Nephron (organoid): ENCODE results near the gene RNF41.
"Not testable (repeated sequence)": the region's sequence is repeated elsewhere in the genome, so short reads cannot be mapped to it uniquely, and the experiment has no call there.

Source experiments
- H3K27ac Mint-ChIP-seq, 3 experiments: 2 replicates each; pipeline ENCODE4 v1.8.0; 2020; ENCODE audit warnings: mixed read lengths in 3 of 3, mild to moderate bottlenecking in 2 of 3, moderate library complexity in 1 of 3
- H3K27me3 Mint-ChIP-seq: 2 replicates; pipeline ENCODE4 v1.8.0; 2021; ENCODE audit warnings: low read depth, mild to moderate bottlenecking, moderate library complexity, mixed read lengths
- H3K36me3 Mint-ChIP-seq: 2 replicates; pipeline ENCODE4 v1.8.0; 2020; ENCODE audit warnings: low read depth, mixed read lengths
- H3K4me1 Mint-ChIP-seq: 2 replicates; pipeline ENCODE4 v1.8.0; 2020; ENCODE audit warnings: mixed read lengths
- H3K4me3 Mint-ChIP-seq, 3 experiments: 2 replicates each; pipeline ENCODE4 v1.8.0; 2020; ENCODE audit warnings: mild to moderate bottlenecking in 3 of 3, mixed read lengths in 3 of 3, moderate library complexity in 2 of 3
- H3K9me3 Mint-ChIP-seq: 2 replicates; pipeline ENCODE4 v1.8.0; 2020; ENCODE audit warnings: mixed read lengths
- TF ChIP-seq, protein P1 (sequence below), 3 experiments: fragments of 200-600 bp; sonication (generic); IDR thresholded peaks; one replicate each; pipeline ENCODE4 v1.5.0; 2021; ENCODE audit warnings: antibody characterized with exemption in 3 of 3; ENCODE audit not compliant: unreplicated experiment in 3 of 3

The RNF41 gene

DNA sequence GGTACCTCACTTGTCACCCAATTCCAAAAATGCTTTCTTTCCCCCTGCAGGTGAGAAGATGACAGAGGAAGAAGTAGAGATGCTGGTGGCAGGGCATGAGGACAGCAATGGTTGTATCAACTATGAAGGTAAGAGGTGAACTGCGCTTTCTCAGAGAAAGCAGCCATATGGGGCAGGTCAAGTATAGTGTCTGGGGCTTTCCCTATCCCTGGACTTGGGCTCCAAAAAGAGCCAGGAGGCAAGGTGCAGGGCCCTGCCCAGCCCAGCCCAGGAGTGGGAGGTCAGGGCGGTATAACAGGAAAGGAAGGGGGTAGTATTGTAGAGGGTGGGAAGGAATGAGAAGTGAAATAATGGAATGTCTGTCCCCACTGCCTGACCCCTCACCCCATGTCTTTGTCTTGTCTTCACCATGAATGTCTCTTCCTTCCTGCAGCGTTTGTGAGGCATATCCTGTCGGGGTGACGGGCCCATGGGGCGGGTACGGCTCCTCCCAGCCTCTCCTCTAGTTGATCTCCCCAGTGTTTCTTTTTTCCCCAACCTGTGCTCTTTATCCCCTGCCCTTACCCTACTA is 61.4 kb downstream of the RNF41 start:
- H3K4me3 Mint-ChIP-seq, result peak overlapping the region; percentile 94 to 97 (median 96)

DNA sequence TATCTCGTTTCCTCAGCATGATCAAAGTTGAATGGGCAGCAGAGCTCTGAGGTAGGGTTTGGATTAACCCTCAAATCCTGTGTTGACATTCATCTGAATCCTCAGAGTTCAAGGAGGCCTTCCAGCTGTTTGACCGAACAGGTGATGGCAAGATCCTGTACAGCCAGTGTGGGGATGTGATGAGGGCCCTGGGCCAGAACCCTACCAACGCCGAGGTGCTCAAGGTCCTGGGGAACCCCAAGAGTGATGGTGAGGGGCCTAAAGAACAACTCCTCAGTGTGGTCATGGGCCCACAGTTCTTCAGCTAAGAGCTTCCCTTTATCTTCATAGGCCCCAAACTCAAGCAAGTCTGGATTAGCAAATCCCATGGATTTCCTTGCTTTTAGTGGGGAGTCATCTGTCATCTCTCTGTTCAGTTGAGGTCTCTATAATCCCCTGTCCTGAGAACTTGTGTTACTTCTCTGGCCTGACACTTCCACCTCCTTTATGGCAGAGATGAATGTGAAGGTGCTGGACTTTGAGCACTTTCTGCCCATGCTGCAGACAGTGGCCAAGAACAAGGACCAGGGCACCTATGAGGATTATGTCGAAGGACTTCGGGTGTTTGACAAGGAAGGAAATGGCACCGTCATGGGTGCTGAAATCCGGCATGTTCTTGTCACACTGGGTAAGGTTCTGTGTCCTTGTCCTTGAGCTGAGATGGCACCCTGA is 62.1 kb downstream of the RNF41 start:
- peaks cover 49% of the 10 kb centered on the region for H3K4me1 Mint-ChIP-seq
- peaks cover 66% of the 10 kb centered on the region for H3K36me3 Mint-ChIP-seq
- H3K9me3 Mint-ChIP-seq, result no peaks in the 10 kb centered on the region
- H3K27ac Mint-ChIP-seq, result peak overlapping the region; percentile 99 to 100 (median 100)
- TF ChIP-seq, protein P1, sequence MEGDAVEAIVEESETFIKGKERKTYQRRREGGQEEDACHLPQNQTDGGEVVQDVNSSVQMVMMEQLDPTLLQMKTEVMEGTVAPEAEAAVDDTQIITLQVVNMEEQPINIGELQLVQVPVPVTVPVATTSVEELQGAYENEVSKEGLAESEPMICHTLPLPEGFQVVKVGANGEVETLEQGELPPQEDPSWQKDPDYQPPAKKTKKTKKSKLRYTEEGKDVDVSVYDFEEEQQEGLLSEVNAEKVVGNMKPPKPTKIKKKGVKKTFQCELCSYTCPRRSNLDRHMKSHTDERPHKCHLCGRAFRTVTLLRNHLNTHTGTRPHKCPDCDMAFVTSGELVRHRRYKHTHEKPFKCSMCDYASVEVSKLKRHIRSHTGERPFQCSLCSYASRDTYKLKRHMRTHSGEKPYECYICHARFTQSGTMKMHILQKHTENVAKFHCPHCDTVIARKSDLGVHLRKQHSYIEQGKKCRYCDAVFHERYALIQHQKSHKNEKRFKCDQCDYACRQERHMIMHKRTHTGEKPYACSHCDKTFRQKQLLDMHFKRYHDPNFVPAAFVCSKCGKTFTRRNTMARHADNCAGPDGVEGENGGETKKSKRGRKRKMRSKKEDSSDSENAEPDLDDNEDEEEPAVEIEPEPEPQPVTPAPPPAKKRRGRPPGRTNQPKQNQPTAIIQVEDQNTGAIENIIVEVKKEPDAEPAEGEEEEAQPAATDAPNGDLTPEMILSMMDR (IDR thresholded peaks at IDR 0.05; ENCODE audit: unreplicated experiment in 3 of 3), result no peak
- peak overlapping the region; percentile 94 to 97 (median 96) for H3K4me3 Mint-ChIP-seq
- no peaks in the 10 kb centered on the region for H3K27me3 Mint-ChIP-seq

More for the DNA sequence above, 61.4 kb downstream of the RNF41 start:
- Mint-ChIP-seq H3K27ac (peak overlapping the region; percentile 99 to 100 (median 100)), H3K27me3 (no peaks in the 10 kb centered on the region), H3K9me3 (no peaks in the 10 kb centered on the region), H3K36me3 (peaks cover 65% of the 10 kb centered on the region), H3K4me1 (peaks cover 43% of the 10 kb centered on the region)
- TF ChIP-seq, protein P1 (IDR thresholded peaks at IDR 0.05; ENCODE audit: unreplicated experiment in 3 of 3), result no peak

DNA sequence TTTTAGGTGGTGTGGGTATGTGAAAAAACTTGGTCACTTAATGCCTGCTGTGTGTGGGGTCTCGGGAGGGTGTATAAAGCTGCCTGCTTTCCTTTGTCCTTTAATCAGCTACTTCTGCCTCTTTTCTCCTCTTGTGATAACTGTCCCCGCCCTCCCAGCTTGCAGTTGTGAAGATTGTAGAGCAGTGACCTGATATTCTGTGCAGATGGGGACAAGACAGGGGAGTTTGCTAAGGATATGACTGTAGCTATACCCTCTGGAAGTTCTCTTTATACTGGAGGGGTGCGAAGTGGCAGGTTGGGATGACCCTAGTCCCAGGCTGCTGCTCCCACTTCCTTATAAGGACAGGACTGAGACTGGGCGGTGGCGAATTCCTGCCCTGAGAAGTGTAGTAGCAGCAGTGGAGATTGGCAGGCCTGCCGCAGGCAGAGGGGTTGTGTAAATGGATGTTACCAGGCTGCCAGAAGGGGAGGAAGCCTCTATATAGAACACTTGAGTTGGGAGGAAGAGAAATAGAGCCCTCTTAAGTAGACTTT is 62.7 kb downstream of the RNF41 start:
- no peaks in the 10 kb centered on the region for H3K9me3 Mint-ChIP-seq

DNA sequence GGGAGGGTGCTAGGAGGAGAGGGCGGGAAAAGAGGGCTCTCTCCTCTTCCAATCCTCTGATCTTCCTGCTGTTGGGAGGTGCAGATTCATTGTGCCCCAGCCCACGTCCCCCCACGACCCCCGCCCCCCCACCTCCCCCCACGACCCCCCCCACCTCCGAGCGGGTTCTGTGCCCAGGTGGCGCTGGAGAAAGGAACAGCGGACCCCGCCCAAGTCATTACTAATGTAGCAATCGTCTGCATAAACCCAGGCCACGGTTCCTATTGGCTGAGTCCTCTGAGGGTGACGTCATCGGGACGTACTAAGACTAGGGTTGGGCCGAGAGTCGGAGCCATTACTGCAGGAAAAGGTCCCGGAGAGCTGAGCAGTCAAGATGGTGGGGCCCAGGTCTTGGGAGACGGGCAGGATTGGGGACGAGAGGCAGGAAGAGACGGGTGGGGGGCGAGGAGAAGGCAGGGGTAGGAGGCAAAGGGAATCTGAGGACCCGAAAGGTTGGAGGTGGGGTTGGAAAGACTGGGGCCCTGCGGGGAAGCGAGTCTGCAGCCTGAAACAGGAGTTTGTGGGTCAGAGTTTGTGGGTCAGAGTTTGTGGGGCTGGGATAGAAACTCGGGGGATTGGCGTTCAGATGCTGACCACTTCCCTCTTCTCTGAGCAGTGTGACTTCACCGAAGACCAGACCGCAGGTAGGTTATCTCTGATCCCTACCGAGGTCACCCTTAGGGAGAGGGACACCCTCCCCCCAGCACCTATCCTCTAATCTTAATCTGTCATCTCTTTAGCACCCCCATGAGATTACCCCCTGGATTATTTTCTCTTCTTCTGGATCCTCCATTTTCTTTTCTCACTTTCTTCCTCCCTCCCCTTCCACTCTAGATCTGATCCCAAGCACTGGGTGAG is 63.4 kb downstream of the RNF41 start, which contains the start of gene MYL6:
MYL6 (plus strand) TSS at position 331 of the 897 bp plus-strand sequence; CDS start at position 374, 43 bp downstream.
- H3K36me3 Mint-ChIP-seq, result peaks cover 53% of the 10 kb centered on the region
- TF ChIP-seq, protein P1 (IDR thresholded peaks at IDR 0.05; ENCODE audit: unreplicated experiment in 3 of 3), result no peak

More for the DNA sequence above, 62.7 kb downstream of the RNF41 start:
- Mint-ChIP-seq H3K4me3 (peak overlapping the region; percentile 94 to 97 (median 96)), H3K36me3 (peaks cover 60% of the 10 kb centered on the region), H3K27ac (peak overlapping the region; percentile 99 to 100 (median 100)), H3K4me1 (peaks cover 56% of the 10 kb centered on the region), H3K27me3 (no peaks in the 10 kb centered on the region)
- TF ChIP-seq, protein P1 (IDR thresholded peaks at IDR 0.05; ENCODE audit: unreplicated experiment in 3 of 3), result no peak

DNA sequence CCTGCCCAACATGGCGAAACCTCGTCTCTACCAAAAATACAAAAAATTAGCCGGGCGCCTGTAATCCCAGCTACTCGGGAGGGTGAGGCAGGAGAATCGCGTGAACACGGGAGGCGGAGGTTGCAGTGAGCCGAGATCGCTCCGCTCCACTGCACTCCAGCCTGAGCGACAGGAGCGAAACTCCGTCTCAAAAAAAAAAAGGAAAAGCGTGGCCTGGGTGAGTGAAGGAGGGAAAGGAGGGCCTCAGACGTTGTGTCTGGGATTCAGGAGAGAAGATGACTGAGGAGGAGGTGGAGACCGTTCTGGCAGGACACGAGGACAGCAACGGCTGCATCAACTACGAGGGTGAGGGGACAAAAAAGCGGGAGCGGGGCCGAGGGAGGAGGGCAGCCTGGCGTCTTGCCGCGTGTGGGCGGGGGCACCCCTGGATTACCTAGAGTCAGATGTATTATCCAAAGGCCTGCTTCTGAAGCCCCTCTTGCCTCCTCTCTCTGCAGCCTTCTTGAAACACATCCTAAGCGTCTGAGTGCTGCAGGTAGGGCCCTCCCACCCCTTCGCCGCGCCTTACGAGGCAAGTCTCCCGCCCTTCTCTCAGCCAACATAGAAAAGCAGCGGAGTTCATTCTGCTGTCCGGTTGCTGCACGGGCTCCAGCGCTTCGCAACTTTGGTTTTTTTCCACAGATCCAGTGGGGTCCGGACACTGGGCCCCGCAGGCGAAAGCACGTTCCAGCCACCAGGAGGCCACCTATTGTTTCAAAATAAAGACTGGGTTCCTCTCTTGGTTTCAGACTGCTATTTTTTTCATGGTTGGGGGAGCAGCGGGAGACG is 64.3 kb downstream of the RNF41 start:
- peak overlapping the region; percentile 94 to 97 (median 96) for H3K4me3 Mint-ChIP-seq
- TF ChIP-seq, protein P1 (IDR thresholded peaks at IDR 0.05; ENCODE audit: unreplicated experiment in 3 of 3), result peak; percentile 71 to 73 (median 72)
- H3K4me1 Mint-ChIP-seq, result peaks cover 68% of the 10 kb centered on the region
- H3K9me3 Mint-ChIP-seq, result no peaks in the 10 kb centered on the region
- peak overlapping the region; percentile 99 to 100 (median 100) for H3K27ac Mint-ChIP-seq
- peaks cover 46% of the 10 kb centered on the region for H3K36me3 Mint-ChIP-seq
- no peaks in the 10 kb centered on the region for H3K27me3 Mint-ChIP-seq

More for the DNA sequence above, 63.4 kb downstream of the RNF41 start, which contains the start of gene MYL6:
- Mint-ChIP-seq H3K27me3 (no peaks in the 10 kb centered on the region), H3K4me3 (peak within 1 kb of the TSS; percentile 94 to 97 (median 96)), H3K27ac (peak within 1 kb of the TSS; percentile 99 to 100 (median 100)), H3K4me1 (peaks cover 63% of the 10 kb centered on the region), H3K9me3 (no peaks in the 10 kb centered on the region)

DNA sequence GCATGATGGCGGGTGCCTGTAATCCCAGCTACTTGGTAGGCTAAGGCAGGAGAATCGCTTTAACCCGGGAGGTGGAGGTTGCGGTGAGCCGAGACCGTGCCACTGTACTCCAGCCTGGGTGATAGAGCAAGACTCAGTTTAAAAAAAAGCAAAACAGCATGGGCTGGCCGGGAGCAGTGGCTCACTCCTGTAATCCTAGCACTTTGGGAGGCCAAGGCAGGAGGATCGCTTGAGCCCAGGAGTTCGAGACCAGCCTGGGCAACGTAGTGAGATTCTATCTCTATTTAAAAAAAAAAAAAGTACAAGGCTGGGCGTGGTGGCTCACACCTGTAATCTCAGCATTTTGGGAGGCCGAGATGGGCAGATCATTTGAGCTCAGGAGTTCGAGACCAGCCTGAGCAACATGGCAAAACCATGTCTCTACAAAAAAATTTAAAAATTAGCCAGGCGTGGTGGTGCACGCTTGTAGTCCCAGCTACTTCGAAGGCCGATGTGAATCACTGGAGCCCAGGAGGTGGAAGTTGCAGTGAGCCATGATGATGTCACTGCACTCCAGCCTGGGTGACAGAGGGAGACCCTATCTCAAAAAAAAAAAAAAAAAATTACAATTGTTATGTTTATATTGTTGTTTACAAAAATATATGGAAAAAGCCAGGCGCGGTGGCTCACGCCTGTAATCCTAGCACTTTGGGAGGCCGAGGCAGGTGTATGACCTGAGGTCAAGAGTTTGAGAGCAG is 65.1 kb downstream of the RNF41 start:
- not testable (repeated sequence) for H3K27me3 Mint-ChIP-seq, H3K9me3 Mint-ChIP-seq
- peak overlapping the region; percentile 94 to 100 (median 96) for H3K4me3 Mint-ChIP-seq
- H3K4me1 Mint-ChIP-seq, result peaks cover 73% of the 10 kb centered on the region
- H3K36me3 Mint-ChIP-seq, result peaks cover 38% of the 10 kb centered on the region
- peak overlapping the region; percentile 99 to 100 (median 100) for H3K27ac Mint-ChIP-seq
